HG03520 (cell line): ENCODE results near the gene FAM83C.

Experiments used
- ATAC-seq: cut with Tn5 transposase; IDR thresholded peaks from one replicate; pipeline ENCODE4 v1.9.1; 2021; ENCODE audit warnings: mild to moderate bottlenecking, moderate library complexity; ENCODE audit not compliant: unreplicated experiment

The FAM83C gene

GRCh38 chr20:35300469-35301262 lies 8.4 kb upstream of the FAM83C start:
- ATAC-seq = no peak

DNA sequence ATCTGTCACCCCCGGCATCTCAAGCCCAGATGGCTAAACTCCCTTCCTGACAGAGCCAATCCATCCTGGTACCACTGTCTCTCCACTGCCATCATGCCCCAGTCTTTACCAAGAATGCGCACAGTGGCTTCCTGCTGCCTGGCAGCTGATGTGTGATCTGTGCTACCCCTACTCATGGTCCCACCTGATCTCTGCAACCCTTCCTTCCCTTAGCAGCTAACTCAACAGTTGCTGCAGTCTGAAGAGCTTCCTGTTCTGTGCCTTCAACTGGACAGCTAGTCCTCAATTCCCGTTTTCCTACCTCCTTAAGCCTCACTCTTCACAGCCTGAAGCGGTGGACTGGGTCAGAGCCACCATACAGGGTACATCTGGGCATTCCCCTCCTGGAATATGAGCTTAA lies 7.6 kb upstream of the FAM83C start:
- ATAC-seq = no peak

- no peak for ATAC-seq
These were observed 6.0 kb upstream of the FAM83C start for GRCh38 chr20:35298264-35298663.

DNA sequence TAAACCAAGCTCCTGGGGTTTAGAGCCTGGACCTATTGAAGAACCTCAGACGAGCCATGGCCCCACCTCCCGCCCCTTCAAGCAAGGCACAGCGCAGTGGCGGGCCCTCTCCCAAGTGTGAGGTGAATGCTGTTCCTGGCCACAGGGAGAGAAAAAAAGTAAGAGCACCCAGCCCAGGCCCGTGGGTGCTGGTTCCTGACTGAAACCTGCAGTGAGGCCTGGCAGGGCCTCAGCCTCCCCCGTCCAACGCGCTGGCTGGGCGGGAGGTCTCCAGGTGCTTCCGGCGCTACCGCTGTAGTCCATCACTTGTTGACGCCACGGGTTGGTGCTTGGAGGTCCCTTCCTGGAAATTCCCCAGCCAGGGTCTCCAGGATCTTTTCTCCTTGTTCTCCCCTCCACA lies 5.5 kb upstream of the FAM83C start:
- ATAC-seq = no peak

GRCh38 chr20:35297155-35297554 lies 4.9 kb upstream of the FAM83C start:
- ATAC-seq = no peak

DNA sequence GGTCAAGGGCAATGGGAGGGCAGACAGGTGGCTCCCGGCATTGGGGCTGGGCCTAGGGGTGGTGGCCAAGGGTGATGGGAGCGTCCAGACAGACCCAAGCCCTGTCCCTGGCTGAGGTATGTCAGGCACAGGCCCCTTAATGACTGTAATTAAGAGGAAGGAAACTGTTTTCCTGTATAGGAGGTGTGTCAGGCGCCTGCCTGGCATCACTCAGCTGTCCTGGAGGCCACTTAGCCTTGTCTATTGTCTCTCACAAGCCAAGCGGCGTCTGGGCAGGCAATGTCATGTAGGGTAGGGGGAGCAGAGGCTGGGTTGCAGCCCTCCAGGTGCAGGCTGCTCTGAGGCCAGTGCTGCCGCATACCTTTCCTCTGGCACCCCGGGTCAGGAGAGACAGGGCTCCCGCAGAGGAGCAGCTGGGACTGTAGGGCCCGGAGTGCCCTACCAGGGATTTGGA lies 3.9 kb upstream of the FAM83C start:
- no peak for ATAC-seq

DNA sequence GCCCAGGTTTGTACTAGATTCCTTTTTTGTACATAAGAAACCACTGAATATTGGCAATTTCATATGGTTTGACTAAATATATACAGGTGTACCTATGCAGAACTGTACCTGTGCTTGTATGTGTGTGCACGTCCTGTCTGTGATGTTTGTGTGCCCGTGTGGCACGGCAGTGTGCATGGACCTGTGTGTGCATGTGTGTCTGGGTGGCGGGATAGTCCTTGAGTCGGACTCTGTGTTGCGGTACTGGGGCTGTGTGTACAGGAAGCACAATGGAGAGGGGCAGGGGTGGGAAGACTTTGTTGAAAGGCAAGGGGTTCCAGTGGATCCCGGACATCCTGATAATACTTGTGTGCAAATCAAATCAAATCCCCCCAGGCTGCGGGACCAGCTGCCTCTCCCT lies 3.4 kb upstream of the FAM83C start:
- no peak for ATAC-seq

DNA sequence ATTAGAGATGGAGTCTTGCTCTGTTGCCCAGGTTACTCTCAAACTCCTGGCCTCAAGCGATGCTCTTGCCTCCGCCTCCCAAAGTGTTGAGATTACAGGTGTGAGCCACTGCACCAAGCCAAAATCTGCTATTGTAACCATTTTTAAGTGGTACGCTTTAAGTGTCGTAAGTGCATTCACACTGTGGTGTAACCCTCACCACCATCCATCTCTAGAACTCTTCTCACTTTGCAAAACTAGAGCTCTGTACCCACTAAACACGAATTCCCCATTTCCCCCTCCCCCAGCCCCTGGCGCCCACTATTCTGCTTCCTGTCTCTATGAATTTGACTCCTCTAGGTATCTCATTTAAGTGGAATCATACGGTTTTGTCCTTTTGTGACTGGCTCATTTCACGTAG lies 2.8 kb upstream of the FAM83C start:
- ATAC-seq = no peak

DNA sequence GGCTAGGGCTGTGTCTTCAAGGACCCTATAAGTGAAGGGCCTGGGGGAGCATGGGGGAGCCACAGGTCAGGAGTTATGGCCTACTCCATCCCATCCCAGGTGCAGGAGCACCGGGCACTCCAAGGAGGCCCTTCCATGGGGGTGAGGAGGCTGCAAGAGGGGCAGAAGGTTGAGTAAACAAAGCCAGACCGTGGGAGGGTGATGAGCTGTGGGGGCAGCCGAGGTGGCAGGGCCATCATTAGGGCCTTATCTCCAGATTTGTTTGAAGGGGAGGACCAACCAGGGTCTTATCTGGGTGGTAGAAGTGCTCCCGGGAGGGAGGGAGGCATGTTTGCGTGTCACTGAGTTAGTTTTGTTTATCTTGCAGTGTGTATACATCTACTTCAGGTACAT lies 2.1 kb upstream of the FAM83C start:
- no peak for ATAC-seq

DNA sequence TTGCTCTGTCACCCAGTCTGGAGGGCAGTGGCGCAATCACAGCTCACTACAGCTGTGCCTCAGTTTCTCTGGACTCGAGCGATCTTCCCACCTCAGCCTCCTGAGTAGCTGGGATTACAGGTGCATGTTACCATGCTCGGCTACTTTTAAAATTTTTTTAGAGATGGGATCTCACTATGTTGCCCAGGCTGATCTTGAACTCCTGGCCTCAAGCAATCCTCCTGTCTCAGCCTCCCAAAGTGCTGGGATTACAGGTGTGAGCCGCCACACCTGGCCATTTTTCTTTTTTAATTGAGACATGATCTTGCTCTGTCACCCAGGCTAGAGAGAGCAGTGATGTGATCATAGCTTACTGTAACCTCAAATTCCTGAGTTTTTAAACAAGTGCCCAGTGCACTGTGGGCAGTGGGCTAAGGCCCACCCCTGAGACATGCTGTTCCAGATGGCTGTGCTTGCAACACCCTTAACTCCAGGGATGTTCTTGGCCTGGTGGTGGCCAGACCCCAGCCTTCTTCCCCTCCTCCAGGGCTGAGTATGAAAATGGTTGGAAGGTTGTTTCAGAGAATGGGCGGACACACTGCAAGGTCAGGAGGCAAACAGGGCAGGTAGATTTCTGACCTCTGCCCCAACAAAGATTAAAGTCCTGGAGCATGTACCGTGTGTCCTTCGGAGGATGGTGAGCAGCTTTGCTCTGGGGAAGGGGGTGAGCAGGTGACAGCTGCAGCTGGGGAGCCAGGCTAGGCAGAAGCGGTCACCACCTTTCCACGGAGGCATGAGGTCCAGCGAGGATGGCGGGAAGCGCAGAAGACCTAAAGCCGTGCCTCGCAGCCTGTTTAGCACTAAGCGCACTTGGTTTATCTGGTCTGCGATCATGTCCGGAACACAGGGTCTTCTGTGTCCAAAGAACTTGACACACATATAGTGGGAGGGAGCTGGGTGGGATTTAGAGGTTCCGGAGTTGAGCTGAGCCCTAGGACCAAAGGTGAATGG lies 1.4 kb upstream of the FAM83C start:
- no peak for ATAC-seq

DNA sequence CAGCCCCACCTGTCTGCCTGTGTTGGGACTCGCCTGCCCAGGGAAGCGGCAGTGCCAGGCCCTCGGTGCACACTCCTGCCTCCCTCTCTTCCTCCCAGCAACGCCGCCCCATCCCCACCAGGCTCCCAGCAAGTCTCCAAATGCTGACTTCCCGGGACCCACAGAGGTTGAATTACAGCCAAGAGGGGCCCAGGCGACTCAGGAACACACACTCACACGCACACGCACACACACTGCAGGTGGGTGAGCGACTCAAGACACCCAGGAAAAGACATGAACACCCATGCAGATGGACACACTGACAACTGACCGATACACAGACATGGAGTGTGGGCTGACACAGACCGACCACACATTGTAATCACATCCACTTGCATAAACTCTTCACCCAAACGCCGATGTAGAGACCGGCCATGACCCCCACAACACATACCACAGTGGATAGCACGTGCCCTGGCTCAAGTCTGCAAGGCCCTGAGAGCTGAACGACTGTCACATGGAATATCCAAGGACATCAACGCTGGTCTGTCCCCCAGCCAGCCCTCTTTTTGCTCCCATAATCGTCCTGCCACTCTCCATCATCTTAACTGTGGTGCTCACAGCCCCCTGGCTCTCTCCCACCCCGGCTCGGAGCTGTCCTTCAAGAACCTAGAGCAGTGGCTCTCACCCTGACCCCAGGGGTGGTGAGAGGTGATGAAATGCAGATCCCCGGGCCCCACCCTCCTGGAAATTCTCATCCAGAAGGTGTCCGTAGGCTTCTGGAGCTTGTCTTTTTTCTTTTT lies 470 bp upstream of the FAM83C start:
- no peak for ATAC-seq

DNA sequence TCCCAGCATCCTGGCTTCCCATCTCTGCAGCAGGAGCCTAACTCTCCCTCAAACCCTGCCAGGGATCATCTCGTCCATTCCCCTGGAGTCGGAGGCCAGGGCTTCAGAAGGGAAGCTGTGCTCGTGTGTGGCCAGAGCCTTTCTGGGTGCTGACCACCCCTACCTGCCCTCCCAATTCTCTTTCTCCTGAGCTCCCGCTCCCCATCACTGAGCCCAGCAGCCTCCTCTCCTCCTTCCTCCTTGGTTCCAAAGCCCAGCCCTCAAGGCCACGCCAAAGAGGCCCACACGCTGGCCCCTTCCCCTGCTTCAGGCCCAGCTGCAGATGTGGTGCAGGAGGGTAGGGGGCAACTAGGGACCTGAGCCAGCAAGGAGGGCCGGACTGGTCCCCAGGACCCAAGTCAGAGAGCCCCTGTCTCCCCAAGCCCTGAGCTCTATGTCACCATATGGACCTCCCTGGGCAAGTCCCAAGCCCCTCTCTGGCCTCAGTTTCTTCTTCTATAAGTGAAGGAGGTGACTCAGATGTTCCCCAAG lies 1.3 kb downstream of the FAM83C start:
- no peak for ATAC-seq

DNA sequence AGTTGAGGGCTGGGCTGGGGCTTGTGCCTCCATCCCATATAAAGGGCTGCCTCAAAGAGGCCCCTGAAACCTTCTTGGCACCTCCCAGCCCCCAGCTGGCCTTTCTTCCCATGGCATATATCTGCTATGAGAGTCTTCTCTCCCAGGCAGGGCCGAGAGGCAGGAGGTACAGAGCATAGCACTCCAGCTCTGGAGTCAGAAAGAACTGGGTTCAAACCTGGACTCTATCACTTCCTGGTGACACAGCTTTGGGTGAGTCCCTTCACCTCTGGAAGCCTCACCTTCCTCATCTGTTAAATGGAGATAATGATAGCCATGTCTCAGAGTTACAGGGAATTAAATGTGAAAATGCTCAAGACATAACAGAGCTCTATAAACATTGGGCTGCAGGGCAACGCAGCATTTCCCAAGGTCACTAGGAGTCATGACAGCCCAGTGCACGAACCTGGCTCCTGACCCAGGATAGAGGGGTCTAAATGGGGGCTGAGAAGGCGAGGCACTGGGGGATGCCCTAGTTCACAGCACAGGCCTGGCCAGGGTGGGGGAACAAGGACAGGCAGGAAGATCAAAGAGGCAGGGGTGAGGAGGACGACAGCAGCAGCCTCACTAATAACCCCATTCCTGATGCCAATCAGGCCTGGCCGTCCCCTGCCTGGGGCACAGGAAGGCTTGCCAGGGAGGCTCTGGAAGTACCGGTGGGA lies 1.9 kb downstream of the FAM83C start:
- ATAC-seq = no peak

GRCh38 chr20:35288325-35289060 lies 3.7 kb downstream of the FAM83C start:
- no peak for ATAC-seq

GRCh38 chr20:35287509-35288324 lies 4.5 kb downstream of the FAM83C start:
- ATAC-seq = no peak

DNA sequence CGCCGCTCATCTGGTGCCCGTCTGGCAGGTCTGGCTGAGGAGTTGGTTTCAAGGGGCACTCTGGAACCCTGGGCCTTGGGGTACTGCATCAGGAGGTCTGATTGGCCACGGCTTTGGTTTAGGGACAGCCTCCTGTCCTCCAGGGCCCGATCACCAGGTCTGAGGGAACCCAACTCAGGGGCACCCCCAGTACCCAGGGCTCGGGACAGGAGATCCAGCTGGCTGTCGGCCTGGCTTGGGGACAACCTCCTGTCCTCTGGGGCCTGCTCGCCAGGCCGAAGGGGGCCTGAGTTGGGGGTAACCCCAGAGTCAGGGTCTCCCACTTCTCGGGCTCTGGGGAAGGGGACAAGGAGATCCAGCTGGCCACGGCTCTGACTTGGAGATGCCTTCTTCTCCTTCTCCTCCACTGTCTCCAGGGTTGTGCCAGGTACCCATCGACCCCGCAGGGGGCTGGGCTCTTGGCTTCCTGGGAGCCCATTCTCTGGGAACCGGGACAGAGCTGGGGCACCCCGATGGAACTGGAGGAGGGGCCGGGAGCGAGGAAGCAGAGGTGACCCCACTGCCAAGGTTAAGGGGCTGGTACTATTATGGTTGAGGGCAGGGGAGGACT lies 5.2 kb downstream of the FAM83C start:
- ATAC-seq = no peak

- no peak for ATAC-seq
These were observed 5.9 kb downstream of the FAM83C start for GRCh38 chr20:35286077-35286898.

GRCh38 chr20:35285806-35286076 lies 6.5 kb downstream of the FAM83C start:
- no peak for ATAC-seq
